Fibroblast of lung (primary cell): ENCODE data around the gene RIMS1.

Experiments
- EZH2 ChIP-seq: IDR thresholded peaks from 2 replicates; pipeline ENCODE4 v1.5.1; 2012; ENCODE audit warnings: low read length, control low read depth, mild to moderate bottlenecking; ENCODE audit errors: missing control alignments
- TF ChIP-seq, protein P1 (sequence below), 2 donors: IDR thresholded peaks in 1 of 2; conservative IDR thresholded peaks in 1 of 2; 1 replicate in 1 of 2; 2 replicates in 1 of 2; pipeline ENCODE4 v1.5.1; 2011 to 2012; ENCODE audit warnings: low read length in 2 of 2, control low read depth in 1 of 2, inconsistent platforms in 1 of 2, low read depth in 1 of 2, mild to moderate bottlenecking in 1 of 2

DNA sequence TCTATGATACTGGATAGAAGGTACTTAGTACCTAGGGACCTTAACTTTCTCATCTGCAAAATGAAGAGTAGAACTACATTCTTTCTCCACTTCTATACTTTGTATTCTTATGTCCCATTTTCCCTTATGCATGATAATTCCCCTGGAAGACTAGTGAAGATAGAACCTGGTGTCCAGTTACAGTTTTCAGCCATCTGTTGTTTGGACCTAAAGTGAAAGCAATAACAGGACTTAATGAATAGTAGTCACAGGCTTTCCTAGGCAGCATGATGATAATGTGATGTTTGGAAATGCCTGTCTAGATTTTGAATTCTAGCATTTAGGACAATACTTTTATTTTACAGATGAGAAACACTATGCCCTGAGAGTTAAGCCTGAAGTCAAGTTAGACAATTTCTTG lies 153.8 kb downstream of the RIMS1 start:
- TF ChIP-seq, protein P1, sequence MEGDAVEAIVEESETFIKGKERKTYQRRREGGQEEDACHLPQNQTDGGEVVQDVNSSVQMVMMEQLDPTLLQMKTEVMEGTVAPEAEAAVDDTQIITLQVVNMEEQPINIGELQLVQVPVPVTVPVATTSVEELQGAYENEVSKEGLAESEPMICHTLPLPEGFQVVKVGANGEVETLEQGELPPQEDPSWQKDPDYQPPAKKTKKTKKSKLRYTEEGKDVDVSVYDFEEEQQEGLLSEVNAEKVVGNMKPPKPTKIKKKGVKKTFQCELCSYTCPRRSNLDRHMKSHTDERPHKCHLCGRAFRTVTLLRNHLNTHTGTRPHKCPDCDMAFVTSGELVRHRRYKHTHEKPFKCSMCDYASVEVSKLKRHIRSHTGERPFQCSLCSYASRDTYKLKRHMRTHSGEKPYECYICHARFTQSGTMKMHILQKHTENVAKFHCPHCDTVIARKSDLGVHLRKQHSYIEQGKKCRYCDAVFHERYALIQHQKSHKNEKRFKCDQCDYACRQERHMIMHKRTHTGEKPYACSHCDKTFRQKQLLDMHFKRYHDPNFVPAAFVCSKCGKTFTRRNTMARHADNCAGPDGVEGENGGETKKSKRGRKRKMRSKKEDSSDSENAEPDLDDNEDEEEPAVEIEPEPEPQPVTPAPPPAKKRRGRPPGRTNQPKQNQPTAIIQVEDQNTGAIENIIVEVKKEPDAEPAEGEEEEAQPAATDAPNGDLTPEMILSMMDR (conservative IDR thresholded peaks at IDR 0.05 in 1 of 2, IDR thresholded peaks at IDR 0.05 in 1 of 2; ENCODE audit: low read depth in 1 of 2, low read length in 2 of 2), result no peak
- TF ChIP-seq EZH2, result no peak
